ENCODE results near the gene THRAP3. TPM values are rescaled to one million over a fixed set of nuclear protein-coding genes. Genes with fewer than 3 reads are reported as not detected.
"Not testable (repeated sequence)": the region's sequence is repeated elsewhere in the genome, so short reads cannot be mapped to it uniquely, and the experiment has no call there.

Gene THRAP3
- total and polyA plus RNA-seq, 9 of the 15 experiments (the other 6 are each of a cell fraction or from before 2014, with no cell fraction given), result 66.2 to 135 (median 113) TPM

GRCh38 chr1:36225283-36225899, 1.1 kb downstream of the THRAP3 start (continued):
- TF ChIP-seq CBX1 (IDR thresholded peaks at IDR 0.05; ENCODE audit: low read depth) (no peak), ILK (tag; IDR thresholded peaks at IDR 0.05; ENCODE audit: borderline replicate concordance, low read depth) (no peak), ELK1 (CRISPR knock-in tag; IDR thresholded peaks at IDR 0.05) (no peak)

- Histone ChIP-seq H3K36me3 (ENCODE audit: control insufficient read depth, insufficient read depth, low read length) (peaks cover 81% of the 10 kb centered on the region), H4K20me1 (replicated peaks; ENCODE audit: control insufficient read depth, insufficient read depth, low read length) (peaks cover 12% of the 10 kb centered on the region), H3K79me2 (ENCODE audit: control insufficient read depth, insufficient read depth, low read length) (peaks cover 98% of the 10 kb centered on the region)
- H3K9me1 ChIP-seq (ENCODE audit: control insufficient read depth, insufficient read depth, low read length); CTCF ChIA-PET (ENCODE audit: low intra/inter-chr PET ratio); H3K4me2 ChIP-seq (ENCODE audit: insufficient read depth, low read length); POLR2A ChIA-PET; H3K9ac ChIP-seq (ENCODE audit: insufficient read depth in 1 of 2, low read depth in 2 of 2, low read length in 2 of 2); H3K9me3 ChIP-seq (replicated peaks; ENCODE audit: control insufficient read depth, insufficient read depth, low read depth, low read length); ATAC-seq; H3K4me3 ChIP-seq; FAIRE-seq; H3K27ac ChIP-seq (ENCODE audit: extremely low read depth, low read depth, low read length); intact Hi-C loops (cut with micrococcal nuclease); BruUV-seq (replicated peaks); DNase-seq (ENCODE audit: extremely low read depth in 1 of 4, low spot score in 3 of 4); H2AFZ ChIP-seq (ENCODE audit: low read depth, low read length); H3K4me1 ChIP-seq (replicated peaks in 1 of 2; ENCODE audit: control insufficient read depth in 2 of 2, insufficient read depth in 2 of 2, low read length in 2 of 2); H3K27me3 ChIP-seq (ENCODE audit: control insufficient read depth in 2 of 2, insufficient read depth in 2 of 2, low read length in 2 of 2); in situ Hi-C loops (cut with MboI): not testable (repeated sequence)
- 92% methylated on average over 9 of the region's 12 CpGs for WGBS (ENCODE audit: insufficient coverage, low coverage, missing lambda C conversion rate)
Measured at GRCh38 chr1:36230279-36230678, 6.0 kb downstream of the THRAP3 start.

Data from K562 (cell line).